DOHH2 (cell line): Measurements from ENCODE around the gene ST6GALNAC5.
A peak's percentile ranks its signal among the peaks of the same experiment; 100 is the strongest.

Source experiments
- H3F3A ChIP-seq: fragments of 200-600 bp; sonication (generic), shearing (Covaris generic); 2 replicates; pipeline ENCODE4 v1.6.0; 2016; ENCODE audit warnings: antibody characterized with exemption, mild to moderate bottlenecking; ENCODE audit not compliant: control insufficient read depth, insufficient read depth
- H3K27ac ChIP-seq: fragments of 200-600 bp; sonication (generic); 2 replicates; pipeline ENCODE4 v1.5.1; 2014; ENCODE audit warnings: low read depth, mild to moderate bottlenecking, low read length, moderate library complexity
- H3K27me3 ChIP-seq: fragments of 200-600 bp; sonication (generic); 2 replicates; pipeline ENCODE4 v1.6.1; 2014; ENCODE audit warnings: mild to moderate bottlenecking, low read length, mixed read lengths; ENCODE audit not compliant: control insufficient read depth
- H3K36me3 ChIP-seq: fragments of 200-600 bp; sonication (generic); 2 replicates; pipeline ENCODE4 v1.6.1; 2014; ENCODE audit warnings: mild to moderate bottlenecking, low read length, moderate library complexity, mixed read lengths; ENCODE audit not compliant: control insufficient read depth
- H3K4me1 ChIP-seq: fragments of 200-600 bp; sonication (generic); 2 replicates; pipeline ENCODE4 v1.6.1; 2014; ENCODE audit warnings: mild to moderate bottlenecking, low read length, mixed read lengths; ENCODE audit not compliant: control insufficient read depth
- H3K4me2 ChIP-seq: fragments of 200-600 bp; sonication (generic); 2 replicates; pipeline ENCODE4 v1.6.0; 2014; ENCODE audit warnings: mild to moderate bottlenecking, low read length, moderate library complexity
- H3K4me3 ChIP-seq: fragments of 200-600 bp; sonication (generic); 2 replicates; pipeline ENCODE4 v1.5.1; 2014; ENCODE audit warnings: mild to moderate bottlenecking, low read length, mixed read lengths
- H3K79me2 ChIP-seq: fragments of 200-600 bp; sonication (generic); 2 replicates; pipeline ENCODE4 v1.6.1; 2014; ENCODE audit warnings: mild to moderate bottlenecking, low read length, mixed read lengths; ENCODE audit not compliant: control insufficient read depth
- H3K9me2 ChIP-seq: fragments of 200-600 bp; sonication (generic); replicated peaks from 2 replicates; pipeline ENCODE4 v1.6.1; 2014; ENCODE audit warnings: mild to moderate bottlenecking, low read length, mixed read lengths; ENCODE audit not compliant: control insufficient read depth
- H3K9me3 ChIP-seq: fragments of 200-600 bp; sonication (generic); 2 replicates; pipeline ENCODE4 v1.6.1; 2014; ENCODE audit warnings: antibody characterized with exemption, low read length, mixed read lengths; ENCODE audit not compliant: control insufficient read depth, insufficient read depth
- H4K20me1 ChIP-seq: fragments of 200-600 bp; sonication (generic); 2 replicates; pipeline ENCODE4 v1.6.0; 2014; ENCODE audit warnings: low read depth, mild to moderate bottlenecking, antibody characterized with exemption, low read length, moderate library complexity; ENCODE audit not compliant: control insufficient read depth, insufficient read depth
- CTCF ChIP-seq: fragments of 200-600 bp; sonication (generic); IDR thresholded peaks from one replicate; pipeline ENCODE4 v1.5.1; 2014; ENCODE audit warnings: antibody characterized with exemption, mild to moderate bottlenecking, low read depth, low read length; ENCODE audit not compliant: poor library complexity, severe bottlenecking
- EZH2phosphoT487 ChIP-seq: fragments of 200-600 bp; sonication (generic); IDR thresholded peaks from 2 replicates; pipeline ENCODE4 v1.6.1; 2017; ENCODE audit warnings: borderline replicate concordance, mild to moderate bottlenecking, antibody characterized with exemption, low read length, moderate library complexity, mixed read lengths

The ST6GALNAC5 gene

GRCh38 chr1:76868916-76869315, 1.6 kb downstream of the ST6GALNAC5 start:
- Histone ChIP-seq H3K79me2 (no peaks in the 10 kb centered on the region), H3K4me1 (peaks cover 9% of the 10 kb centered on the region), H3F3A (no peaks in the 10 kb centered on the region), H3K4me3 (no peak overlapping the region), H3K27me3 (no peaks in the 10 kb centered on the region), H3K27ac (no peak overlapping the region), H3K36me3 (no peaks in the 10 kb centered on the region), H3K4me2 (no peak overlapping the region), H3K9me2 (no peaks in the 10 kb centered on the region), H4K20me1 (no peaks in the 10 kb centered on the region), H3K9me3 (no peaks in the 10 kb centered on the region)
- TF ChIP-seq CTCF = no peak
- no peak for TF ChIP-seq EZH2phosphoT487

GRCh38 chr1:76870037-76870436, 2.8 kb downstream of the ST6GALNAC5 start:
- Histone ChIP-seq H3K79me2 (no peaks in the 10 kb centered on the region), H3K9me3 (no peaks in the 10 kb centered on the region), H3K4me3 (no peak overlapping the region), H3F3A (no peaks in the 10 kb centered on the region), H3K27ac (no peak overlapping the region), H3K36me3 (no peaks in the 10 kb centered on the region), H3K27me3 (no peaks in the 10 kb centered on the region), H3K4me1 (peaks cover 9% of the 10 kb centered on the region), H3K9me2 (no peaks in the 10 kb centered on the region), H4K20me1 (no peaks in the 10 kb centered on the region), H3K4me2 (no peak overlapping the region)
- no peak for TF ChIP-seq CTCF
- no peak for TF ChIP-seq EZH2phosphoT487

GRCh38 chr1:76871355-76871974, 4.2 kb downstream of the ST6GALNAC5 start:
- no peaks in the 10 kb centered on the region for H3K9me2 ChIP-seq
- H3K4me3 ChIP-seq = no peak overlapping the region
- no peaks in the 10 kb centered on the region for H3K79me2 ChIP-seq
- H3K4me2 ChIP-seq = 0 out of 2 replicates have a peak overlapping the region, but pooled peaks have one; percentile 7
- no peaks in the 10 kb centered on the region for H3K36me3 ChIP-seq
- H3K9me3 ChIP-seq = no peaks in the 10 kb centered on the region
- TF ChIP-seq CTCF (no peak), EZH2phosphoT487 (no peak)
- peaks cover 9% of the 10 kb centered on the region for H3K4me1 ChIP-seq
- no peak overlapping the region for H3K27ac ChIP-seq
- H3K27me3 ChIP-seq = no peaks in the 10 kb centered on the region
- no peaks in the 10 kb centered on the region for H4K20me1 ChIP-seq
- no peaks in the 10 kb centered on the region for H3F3A ChIP-seq
